ENCODE results near the gene PHC3.

The PHC3 gene

DNA sequence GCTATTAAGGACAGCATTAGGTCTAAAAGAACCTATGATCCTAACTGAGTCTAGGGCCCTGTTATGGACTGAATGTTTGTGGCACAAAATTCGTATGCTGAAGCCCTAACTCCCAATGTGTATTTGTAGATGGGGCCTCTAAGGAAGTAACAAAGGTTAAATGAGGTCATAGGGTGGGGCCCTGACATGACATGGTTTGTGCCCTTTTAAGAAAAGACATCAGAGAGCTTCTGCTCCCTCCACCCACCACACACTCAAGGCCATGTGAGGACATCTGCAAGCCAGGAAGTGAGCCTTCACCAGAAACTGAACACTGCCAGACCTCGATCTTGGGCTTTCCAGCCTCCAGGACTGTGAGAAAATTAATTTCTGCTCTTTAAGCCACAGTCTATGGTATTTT, 49.2 kb downstream of the PHC3 start:
- H3K4me3 ChIP-seq (ENCODE audit: insufficient read depth in 1 of 2, low read depth in 1 of 2, low read length in 2 of 2), result no peak overlapping the region
- H3K18ac ChIP-seq (ENCODE audit: low read depth in 1 of 2, low read length in 2 of 2), result no peak overlapping the region
- H3K9me3 ChIP-seq (ENCODE audit: control insufficient read depth, low read length), result peaks cover 3% of the 10 kb centered on the region
- H3K14ac ChIP-seq (ENCODE audit: low read length in 2 of 2), result no peak overlapping the region
- no peak overlapping the region for H2BK15ac ChIP-seq (ENCODE audit: low read depth, poor library complexity, severe bottlenecking)
- H2AK5ac ChIP-seq (ENCODE audit: low read length, severe bottlenecking), result no peak overlapping the region
- no peak overlapping the region for H3K4me2 ChIP-seq (ENCODE audit: low read length, poor library complexity, severe bottlenecking)
- H3K36me3 ChIP-seq (ENCODE audit: control insufficient read depth in 1 of 2, insufficient read depth in 2 of 2, low read depth in 1 of 2, low read length in 2 of 2), result peaks cover 26 to 86% of the 10 kb centered on the region in 2 experiments
- H3K4me1 ChIP-seq (ENCODE audit: control insufficient read depth, insufficient read depth, low read depth, low read length), result no peaks in the 10 kb centered on the region
- peaks cover 24% of the 10 kb centered on the region for H3K79me1 ChIP-seq (replicated peaks; ENCODE audit: low read length, poor library complexity, severe bottlenecking)
- no peak for DNase-seq
- no peak overlapping the region for H3K4ac ChIP-seq (ENCODE audit: low read depth in 1 of 2, low read length in 2 of 2)
- H2AFZ ChIP-seq (ENCODE audit: low read depth, low read length), result no peak overlapping the region
- 64% methylated on average over 1 of the region's 2 CpGs for WGBS
- no peak overlapping the region for H2BK5ac ChIP-seq (ENCODE audit: low read depth, low read length, poor library complexity, severe bottlenecking)
- no peak overlapping the region for H4K91ac ChIP-seq (ENCODE audit: low read length)
- H3K27ac ChIP-seq (ENCODE audit: low read length, poor library complexity, severe bottlenecking), result no peak overlapping the region
- H3K9ac ChIP-seq (ENCODE audit: low read length), result no peak overlapping the region
- H4K8ac ChIP-seq (ENCODE audit: low read length), result no peak overlapping the region
- no peaks in the 10 kb centered on the region for H3K27me3 ChIP-seq (ENCODE audit: control insufficient read depth in 1 of 2, insufficient read depth in 1 of 2, low read length in 2 of 2)
- no peak overlapping the region for H2BK120ac ChIP-seq (ENCODE audit: low read depth, low read length)
- H2BK12ac ChIP-seq (ENCODE audit: low read length in 2 of 2), result no peak overlapping the region
- H3K23ac ChIP-seq (ENCODE audit: low read length in 2 of 2), result no peak overlapping the region

DNA sequence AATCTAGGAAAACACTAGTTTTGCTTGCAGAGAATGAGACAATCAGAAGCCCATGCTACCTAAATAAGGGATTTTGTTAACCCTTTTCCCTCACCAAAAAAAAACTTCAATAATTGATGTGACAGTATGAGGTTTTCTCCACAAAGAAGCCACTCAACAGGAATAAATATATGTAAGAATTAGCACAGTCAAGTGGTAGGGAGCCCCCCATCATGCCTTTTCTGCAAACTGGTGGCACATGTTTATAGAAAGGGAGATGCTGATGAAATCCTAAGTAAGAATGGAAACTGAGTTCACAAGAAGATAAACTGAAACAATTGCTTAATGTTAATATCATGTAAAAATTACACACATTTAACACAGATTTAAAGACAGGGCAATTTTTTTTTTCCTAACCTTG, 51.0 kb downstream of the PHC3 start:
- no peak overlapping the region for H2BK5ac ChIP-seq (ENCODE audit: low read depth, low read length, poor library complexity, severe bottlenecking)
- H2BK12ac ChIP-seq (ENCODE audit: low read length in 2 of 2), result no peak overlapping the region
- no peak overlapping the region for H2BK120ac ChIP-seq (ENCODE audit: low read depth, low read length)
- H3K18ac ChIP-seq (ENCODE audit: low read depth in 1 of 2, low read length in 2 of 2), result no peak overlapping the region
- H3K4me2 ChIP-seq (ENCODE audit: low read length, poor library complexity, severe bottlenecking), result no peak overlapping the region
- peaks cover 29 to 74% of the 10 kb centered on the region in 2 experiments for H3K36me3 ChIP-seq (ENCODE audit: control insufficient read depth in 1 of 2, insufficient read depth in 2 of 2, low read depth in 1 of 2, low read length in 2 of 2)
- peak; percentile 11 for DNase-seq
- H3K4me3 ChIP-seq (ENCODE audit: insufficient read depth in 1 of 2, low read depth in 1 of 2, low read length in 2 of 2), result no peak overlapping the region
- H3K14ac ChIP-seq (ENCODE audit: low read length in 2 of 2), result no peak overlapping the region
- no peak overlapping the region for H3K23ac ChIP-seq (ENCODE audit: low read length in 2 of 2)
- no peak overlapping the region for H3K4ac ChIP-seq (ENCODE audit: low read depth in 1 of 2, low read length in 2 of 2)
- H3K79me1 ChIP-seq (replicated peaks; ENCODE audit: low read length, poor library complexity, severe bottlenecking), result peaks cover 21% of the 10 kb centered on the region
- H3K4me1 ChIP-seq (ENCODE audit: control insufficient read depth, insufficient read depth, low read depth, low read length), result no peaks in the 10 kb centered on the region
- no peak overlapping the region for H2AFZ ChIP-seq (ENCODE audit: low read depth, low read length)
- H4K91ac ChIP-seq (ENCODE audit: low read length), result no peak overlapping the region
- H3K9me3 ChIP-seq (ENCODE audit: control insufficient read depth, low read length), result peaks cover 3% of the 10 kb centered on the region
- H2AK5ac ChIP-seq (ENCODE audit: low read length, severe bottlenecking), result no peak overlapping the region
- H3K9ac ChIP-seq (ENCODE audit: low read length), result no peak overlapping the region
- H3K27ac ChIP-seq (ENCODE audit: low read length, poor library complexity, severe bottlenecking), result no peak overlapping the region
- no peak overlapping the region for H2BK15ac ChIP-seq (ENCODE audit: low read depth, poor library complexity, severe bottlenecking)
- no peaks in the 10 kb centered on the region for H3K27me3 ChIP-seq (ENCODE audit: control insufficient read depth in 1 of 2, insufficient read depth in 1 of 2, low read length in 2 of 2)
- no peak overlapping the region for H4K8ac ChIP-seq (ENCODE audit: low read length)

DNA sequence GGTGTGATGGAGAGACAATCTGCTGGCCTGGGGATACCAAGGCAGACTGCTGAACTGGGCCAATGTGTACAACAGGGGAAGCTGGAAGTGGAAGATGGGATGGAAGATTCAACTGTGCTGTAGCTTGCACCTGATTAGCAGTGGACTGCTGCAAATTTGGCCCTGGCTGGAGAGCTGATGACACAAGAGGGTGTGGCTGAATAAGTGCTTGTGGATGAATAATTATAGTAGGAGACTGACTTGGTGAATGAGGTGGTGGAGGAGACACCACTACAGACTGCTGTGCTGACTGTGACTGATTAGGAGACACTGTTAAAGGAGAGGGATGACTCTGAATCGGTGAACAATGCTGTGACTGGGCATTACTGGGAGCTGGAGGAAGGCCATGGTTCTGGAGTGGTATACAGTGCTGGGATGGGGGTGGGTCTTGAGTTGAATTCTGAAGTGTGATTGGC, 52.5 kb downstream of the PHC3 start:
- Histone ChIP-seq H3K27ac (ENCODE audit: low read length, poor library complexity, severe bottlenecking) (no peak overlapping the region), H3K18ac (ENCODE audit: low read depth in 1 of 2, low read length in 2 of 2) (no peak overlapping the region), H3K4me3 (ENCODE audit: insufficient read depth in 1 of 2, low read depth in 1 of 2, low read length in 2 of 2) (no peak overlapping the region), H3K23ac (ENCODE audit: low read length in 2 of 2) (no peak overlapping the region), H3K36me3 (ENCODE audit: control insufficient read depth in 1 of 2, insufficient read depth in 2 of 2, low read depth in 1 of 2, low read length in 2 of 2) (peaks cover 23 to 67% of the 10 kb centered on the region in 2 experiments), H2BK15ac (ENCODE audit: low read depth, poor library complexity, severe bottlenecking) (no peak overlapping the region), H3K4me1 (ENCODE audit: control insufficient read depth, insufficient read depth, low read depth, low read length) (no peaks in the 10 kb centered on the region), H2AFZ (ENCODE audit: low read depth, low read length) (no peak overlapping the region), H3K4ac (ENCODE audit: low read depth in 1 of 2, low read length in 2 of 2) (no peak overlapping the region), H2BK12ac (ENCODE audit: low read length in 2 of 2) (no peak overlapping the region), H2BK120ac (ENCODE audit: low read depth, low read length) (no peak overlapping the region), H3K9me3 (ENCODE audit: control insufficient read depth, low read length) (peaks cover 3% of the 10 kb centered on the region), H2BK5ac (ENCODE audit: low read depth, low read length, poor library complexity, severe bottlenecking) (no peak overlapping the region), H3K9ac (ENCODE audit: low read length) (no peak overlapping the region), H3K79me1 (replicated peaks; ENCODE audit: low read length, poor library complexity, severe bottlenecking) (peaks cover 23% of the 10 kb centered on the region), H4K8ac (ENCODE audit: low read length) (no peak overlapping the region), H2AK5ac (ENCODE audit: low read length, severe bottlenecking) (no peak overlapping the region), H3K4me2 (ENCODE audit: low read length, poor library complexity, severe bottlenecking) (no peak overlapping the region), H3K27me3 (ENCODE audit: control insufficient read depth in 1 of 2, insufficient read depth in 1 of 2, low read length in 2 of 2) (no peaks in the 10 kb centered on the region), H4K91ac (ENCODE audit: low read length) (no peak overlapping the region), H3K14ac (ENCODE audit: low read length in 2 of 2) (no peak overlapping the region)
- 76% methylated on average over 1 of the region's 1 CpG for WGBS
- DNase-seq, result peak; percentile 26

DNA sequence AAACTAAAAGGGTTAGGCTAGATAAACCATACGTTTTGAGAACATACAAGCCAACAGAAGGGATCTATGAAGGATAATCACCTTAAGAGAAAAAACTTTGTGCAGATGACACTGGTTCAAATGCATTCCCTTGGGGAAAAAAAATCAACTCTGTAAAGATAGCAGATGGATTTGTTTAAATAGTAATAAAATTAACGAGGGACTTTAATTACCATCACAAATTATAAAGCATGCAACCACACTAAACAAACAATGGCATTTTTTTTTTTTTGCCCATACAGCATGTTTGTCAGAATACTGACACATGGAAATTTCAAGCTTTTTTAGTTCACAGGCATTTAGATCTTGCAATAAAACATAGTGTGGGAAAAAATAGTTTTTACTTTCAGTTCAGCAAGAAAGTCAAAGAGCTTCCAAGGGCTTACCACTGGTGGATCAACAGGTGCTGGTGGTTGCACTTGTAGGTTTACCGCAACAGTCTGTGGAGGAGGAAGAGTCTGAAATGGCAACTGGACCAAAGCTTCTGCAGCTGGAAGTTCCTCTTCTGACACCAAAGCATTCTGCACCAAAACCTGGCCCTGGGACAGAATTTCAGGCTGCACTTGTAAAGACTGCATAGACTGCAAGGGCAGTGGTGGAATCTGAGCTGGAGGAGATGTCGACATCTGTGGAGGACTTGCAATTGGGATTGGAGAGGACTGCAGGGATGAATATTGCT, 53.1 kb downstream of the PHC3 start:
- H3K9me3 ChIP-seq (ENCODE audit: control insufficient read depth, low read length), result peaks cover 3% of the 10 kb centered on the region
- H3K4me3 ChIP-seq (ENCODE audit: insufficient read depth in 1 of 2, low read depth in 1 of 2, low read length in 2 of 2), result no peak overlapping the region
- H3K36me3 ChIP-seq (ENCODE audit: control insufficient read depth in 1 of 2, insufficient read depth in 2 of 2, low read depth in 1 of 2, low read length in 2 of 2), result peaks cover 23 to 61% of the 10 kb centered on the region in 2 experiments
- DNase-seq, result peak; percentile 6
- H3K4me1 ChIP-seq (ENCODE audit: control insufficient read depth, insufficient read depth, low read depth, low read length), result no peaks in the 10 kb centered on the region
- H3K79me1 ChIP-seq (replicated peaks; ENCODE audit: low read length, poor library complexity, severe bottlenecking), result peaks cover 21% of the 10 kb centered on the region
- H3K18ac ChIP-seq (ENCODE audit: low read depth in 1 of 2, low read length in 2 of 2), result no peak overlapping the region
- H3K4ac ChIP-seq (ENCODE audit: low read depth in 1 of 2, low read length in 2 of 2), result no peak overlapping the region
- no peak overlapping the region for H3K23ac ChIP-seq (ENCODE audit: low read length in 2 of 2)
- H2BK5ac ChIP-seq (ENCODE audit: low read depth, low read length, poor library complexity, severe bottlenecking), result no peak overlapping the region
- no peak overlapping the region for H2BK12ac ChIP-seq (ENCODE audit: low read length in 2 of 2)
- no peak overlapping the region for H2BK120ac ChIP-seq (ENCODE audit: low read depth, low read length)
- no peak overlapping the region for H3K14ac ChIP-seq (ENCODE audit: low read length in 2 of 2)
- H3K27ac ChIP-seq (ENCODE audit: low read length, poor library complexity, severe bottlenecking), result no peak overlapping the region
- H2BK15ac ChIP-seq (ENCODE audit: low read depth, poor library complexity, severe bottlenecking), result no peak overlapping the region
- no peak overlapping the region for H3K9ac ChIP-seq (ENCODE audit: low read length)
- no peak overlapping the region for H3K4me2 ChIP-seq (ENCODE audit: low read length, poor library complexity, severe bottlenecking)
- H4K8ac ChIP-seq (ENCODE audit: low read length), result no peak overlapping the region
- WGBS, result 97% methylated on average over 3 of the region's 4 CpGs
- H3K27me3 ChIP-seq (ENCODE audit: control insufficient read depth in 1 of 2, insufficient read depth in 1 of 2, low read length in 2 of 2), result no peaks in the 10 kb centered on the region
- no peak overlapping the region for H4K91ac ChIP-seq (ENCODE audit: low read length)
- H2AFZ ChIP-seq (ENCODE audit: low read depth, low read length), result no peak overlapping the region
- H2AK5ac ChIP-seq (ENCODE audit: low read length, severe bottlenecking), result no peak overlapping the region
